GM03348 (cell line): ENCODE measurements around the gene TRIM24.
"Not testable (repeated sequence)": the region's sequence is repeated elsewhere in the genome, so short reads cannot be mapped to it uniquely, and the experiment has no call there.

Experiments used
- DNase-seq: peaks from one replicate; pipeline ENCODE4 v3.0.0; 2012; ENCODE audit warnings: low spot score

The TRIM24 gene

DNA sequence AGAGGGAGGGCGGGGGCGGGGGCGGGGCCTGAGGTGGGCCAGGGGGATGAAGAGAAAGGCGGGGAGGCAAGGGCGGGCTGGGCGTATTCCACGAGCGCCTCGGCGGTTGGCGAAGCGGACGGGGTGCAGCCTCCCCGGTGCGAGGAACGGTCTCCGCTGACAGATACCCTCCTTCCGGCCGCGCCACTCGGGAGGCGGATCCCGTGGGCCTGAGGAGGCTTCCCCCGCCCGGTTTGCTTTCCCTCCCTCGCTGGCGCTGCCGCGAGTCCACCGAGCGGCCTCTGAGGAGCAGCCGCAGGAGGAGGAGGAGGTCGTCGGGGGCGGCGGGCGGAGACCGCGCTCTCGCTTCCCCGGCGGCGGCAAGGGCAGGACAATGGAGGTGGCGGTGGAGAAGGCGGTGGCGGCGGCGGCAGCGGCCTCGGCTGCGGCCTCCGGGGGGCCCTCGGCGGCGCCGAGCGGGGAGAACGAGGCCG, at the start of gene TRIM24:
TSS of gene TRIM24 (plus strand) at position 84 of the 473 bp plus-strand sequence. CDS start at position 374, 290 bp downstream.
- no peak for DNase-seq

DNA sequence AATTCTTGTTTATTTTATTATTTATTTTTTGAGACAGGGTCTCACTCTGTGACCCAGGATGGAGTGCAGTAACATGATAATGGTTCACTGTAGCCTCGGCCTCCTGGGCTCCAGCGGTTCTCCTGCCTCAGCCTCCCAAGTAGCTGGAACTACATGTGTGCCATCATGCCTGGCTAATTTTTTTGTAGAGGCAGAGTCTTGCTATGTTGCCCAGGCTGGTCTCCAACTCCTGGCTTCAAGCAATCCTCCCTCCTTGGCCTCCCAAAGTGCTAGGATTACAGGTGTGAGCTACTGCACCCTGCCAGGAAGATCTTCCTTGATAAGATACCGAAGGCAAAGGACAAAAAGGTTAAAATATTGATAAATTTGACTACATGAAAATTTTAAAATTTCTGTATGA, 48.0 kb upstream of the TRIM24 start:
- DNase-seq = not testable (repeated sequence)

DNA sequence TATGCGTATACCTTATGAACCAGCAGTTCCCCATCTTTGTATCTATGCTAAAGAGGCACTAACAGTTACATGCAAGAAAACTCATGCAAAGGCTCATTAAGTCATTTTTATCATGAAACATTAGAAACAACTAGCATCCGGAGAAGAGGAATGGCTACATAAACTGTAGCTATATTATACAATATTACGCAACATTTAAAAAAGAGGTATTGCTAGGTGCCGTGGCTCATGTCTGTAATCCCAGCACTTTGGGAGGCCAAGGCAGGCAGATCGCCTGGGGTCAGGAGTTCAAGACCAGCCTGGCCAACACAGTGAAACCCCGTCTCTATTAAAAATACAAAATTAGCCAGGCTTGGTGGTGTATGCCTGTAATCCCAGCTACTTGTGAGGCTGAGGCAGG, 47.1 kb upstream of the TRIM24 start:
- not testable (repeated sequence) for DNase-seq

DNA sequence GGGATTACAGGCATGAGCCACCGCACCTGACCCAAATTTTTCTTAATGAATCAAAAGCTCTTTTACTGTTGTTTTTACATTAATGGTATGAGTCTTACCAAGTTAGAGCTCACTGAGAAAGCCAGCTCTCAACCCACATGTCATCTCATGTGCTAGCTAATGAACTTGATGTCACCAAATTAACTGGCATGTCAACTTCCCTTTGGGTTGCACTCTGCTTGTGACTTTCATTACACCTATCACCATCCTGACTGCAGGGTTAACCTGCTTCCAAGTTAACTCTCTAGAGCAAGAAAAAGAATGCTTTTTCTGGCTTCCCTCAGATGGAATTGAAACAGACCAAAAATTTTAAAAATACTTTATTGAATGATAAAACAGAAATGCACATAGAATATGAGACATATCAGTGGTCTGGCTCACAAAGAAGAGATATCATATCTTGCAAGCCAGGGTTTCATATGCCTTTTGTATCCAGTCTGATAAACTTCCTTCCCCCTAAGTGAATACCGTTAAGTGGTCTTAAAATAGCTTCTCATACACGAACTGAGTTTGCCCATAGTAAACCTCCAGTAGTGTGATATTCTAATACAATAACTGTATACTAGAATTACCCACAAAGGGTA, 42.9 kb upstream of the TRIM24 start:
- no peak for DNase-seq

DNA sequence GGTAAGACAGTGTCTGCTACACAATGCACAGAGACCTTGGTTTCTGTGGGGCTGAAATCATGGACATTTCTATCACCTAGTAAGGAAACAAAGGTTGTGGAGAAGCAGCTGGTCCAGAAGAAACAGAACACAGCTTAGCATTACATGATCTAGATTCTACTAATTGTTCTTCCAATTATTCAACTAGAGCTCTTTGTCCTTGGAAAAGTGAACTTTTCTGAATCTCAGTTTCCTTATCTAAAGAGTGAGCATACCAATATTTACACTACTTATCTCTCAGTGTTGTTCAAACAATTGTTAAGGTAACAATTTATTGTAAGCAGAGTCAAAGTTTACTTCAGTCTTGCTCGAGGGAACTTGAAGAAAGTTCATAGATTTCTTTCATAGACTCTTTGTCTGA, 42.3 kb upstream of the TRIM24 start:
- DNase-seq = no peak

DNA sequence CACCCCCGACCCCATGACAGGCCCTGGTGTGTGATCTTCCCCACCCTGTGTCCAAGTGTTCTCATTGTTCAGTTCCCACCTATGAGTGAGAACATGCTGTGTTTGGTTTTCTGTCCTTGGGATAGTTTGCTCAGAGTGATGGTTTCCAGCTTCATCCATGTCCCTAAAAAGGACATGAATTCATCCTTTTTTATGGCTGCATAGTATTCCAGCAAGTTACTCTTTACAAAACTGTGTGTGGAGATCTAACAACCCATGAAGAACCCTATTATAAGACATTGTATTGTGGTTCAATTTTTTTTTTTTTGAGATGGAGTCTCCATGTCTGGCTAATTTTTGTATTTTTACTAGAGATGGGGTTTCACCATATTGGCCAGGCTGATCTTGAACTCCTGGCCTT, 41.7 kb upstream of the TRIM24 start:
- not testable (repeated sequence) for DNase-seq

DNA sequence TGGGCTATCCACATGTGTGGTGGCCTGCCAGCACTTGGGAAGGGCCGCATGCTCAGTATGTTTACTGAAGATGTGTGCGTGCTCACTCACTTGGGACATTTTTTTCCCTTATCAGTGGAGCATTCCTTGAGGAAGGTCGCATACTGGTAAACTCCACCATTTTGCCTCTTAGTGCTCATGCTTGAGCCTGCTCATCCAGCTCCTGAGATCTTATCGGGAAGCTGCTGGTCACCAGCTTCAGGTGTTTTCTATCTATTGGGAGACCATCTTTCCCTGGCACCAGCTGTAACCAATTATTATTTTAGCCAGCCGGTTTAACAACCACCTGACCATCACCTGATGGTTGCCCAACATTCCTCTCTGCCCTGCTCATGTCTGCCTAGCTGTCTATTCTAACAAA, 35.0 kb upstream of the TRIM24 start:
- DNase-seq = no peak

DNA sequence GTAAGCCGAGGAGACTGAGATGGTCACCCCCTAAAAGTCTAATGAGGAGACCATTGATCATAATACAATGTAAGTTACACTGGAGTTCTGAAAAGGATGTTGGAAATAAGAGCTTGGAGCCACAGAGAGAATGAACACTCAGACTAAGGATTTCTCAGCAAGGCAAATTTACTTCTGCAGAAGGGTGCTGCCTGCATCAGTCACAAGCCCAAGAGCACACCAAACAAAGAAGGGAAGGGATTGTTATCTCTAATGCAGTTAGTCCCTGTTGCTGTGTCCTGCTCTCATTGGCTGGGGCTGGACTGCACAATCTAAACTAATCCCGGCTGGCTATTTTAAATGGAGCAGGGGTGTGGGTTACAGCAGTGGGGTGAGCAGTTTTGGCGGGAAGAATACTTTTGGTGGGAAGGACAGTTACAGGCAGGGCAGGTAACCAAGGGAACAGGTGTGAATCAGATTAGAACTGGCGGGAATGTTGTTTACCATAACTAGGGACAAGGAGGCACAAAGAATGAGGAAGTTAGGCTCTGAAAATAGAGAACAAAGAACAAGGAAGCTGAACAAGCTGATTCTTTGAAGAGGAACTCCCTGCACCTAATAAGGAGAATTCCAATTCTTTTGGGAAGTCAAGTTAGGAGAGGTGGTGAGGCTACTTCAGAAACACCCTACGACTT, 30.3 kb upstream of the TRIM24 start:
- no peak for DNase-seq

DNA sequence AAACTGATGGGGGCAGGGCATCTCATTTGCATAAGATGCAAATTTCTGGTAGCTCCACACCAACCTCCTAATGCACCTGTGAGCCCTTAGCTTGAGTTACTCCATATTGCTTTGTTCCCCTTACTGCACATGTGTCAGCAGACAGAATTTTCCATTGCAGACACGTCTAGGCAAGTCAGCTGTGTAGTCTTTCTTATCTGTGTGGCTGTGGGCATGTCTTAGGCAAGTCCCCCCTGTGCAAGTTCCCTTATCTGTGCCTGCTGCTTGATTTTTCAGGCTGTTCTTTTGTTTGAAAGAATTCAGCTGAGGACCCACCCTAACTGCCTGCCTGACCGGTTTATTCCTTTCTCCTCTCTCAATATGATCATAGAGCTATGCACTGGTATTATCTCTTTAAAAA, 28.5 kb upstream of the TRIM24 start:
- DNase-seq = no peak

DNA sequence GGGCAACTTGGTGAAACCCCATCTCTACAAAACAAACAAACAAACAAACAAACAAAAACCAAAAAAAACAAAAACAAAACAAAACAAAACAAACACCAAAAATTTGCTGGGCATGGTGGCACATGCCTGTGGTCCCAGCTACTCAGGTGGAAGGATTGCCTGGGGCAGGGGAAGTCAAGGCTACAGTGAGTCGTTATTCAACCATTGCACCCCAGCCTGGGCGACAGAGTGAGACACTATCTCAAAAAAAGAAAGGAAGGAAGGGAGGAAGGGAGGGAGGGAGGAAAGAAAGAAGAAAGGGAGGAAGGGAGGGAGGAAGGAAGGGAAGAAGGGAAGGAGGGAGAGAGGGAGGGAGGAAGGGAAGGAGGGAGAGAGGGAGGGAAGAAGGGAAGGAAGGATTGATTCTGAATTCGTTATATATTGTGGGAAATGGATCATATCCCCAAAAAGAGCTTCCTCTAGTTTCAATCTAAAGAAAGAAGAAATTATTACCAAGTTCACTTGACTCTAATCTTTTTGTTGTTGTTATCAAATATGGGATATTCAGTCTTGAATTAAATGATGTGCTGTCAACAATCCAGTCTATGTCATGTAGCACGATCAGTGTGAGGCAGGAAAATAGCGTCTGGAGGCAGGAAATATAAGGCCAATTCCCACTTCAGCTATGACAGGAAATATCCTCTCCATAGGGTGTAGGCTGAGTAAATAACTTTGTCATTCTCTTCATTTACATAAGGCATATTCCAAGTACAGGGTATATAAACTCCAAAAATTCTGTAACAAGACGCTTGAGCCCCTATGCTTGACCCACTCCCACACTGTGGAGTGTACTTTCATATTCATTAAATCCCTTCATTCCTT, 26.2 kb upstream of the TRIM24 start:
- DNase-seq = no peak

DNA sequence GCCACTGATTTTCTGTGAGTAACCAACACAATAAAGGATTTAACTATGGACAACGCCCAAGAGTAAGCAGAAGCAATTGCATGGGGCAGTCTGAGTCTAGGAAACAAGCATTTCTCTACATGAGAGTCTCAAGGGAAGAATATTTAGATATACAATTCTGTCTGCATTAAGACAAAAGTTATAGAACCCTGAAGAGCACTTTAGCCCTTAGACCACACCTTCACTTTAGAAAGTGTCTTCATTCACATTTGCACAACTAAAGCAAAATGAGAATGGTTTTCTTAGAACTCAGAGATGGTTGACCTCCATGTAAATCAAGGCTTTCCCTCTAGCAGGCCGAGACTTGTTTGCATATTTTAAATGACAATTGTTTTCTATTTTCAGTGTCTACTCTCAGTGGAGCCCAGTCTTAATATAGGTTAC, 25.5 kb upstream of the TRIM24 start:
- DNase-seq = no peak

DNA sequence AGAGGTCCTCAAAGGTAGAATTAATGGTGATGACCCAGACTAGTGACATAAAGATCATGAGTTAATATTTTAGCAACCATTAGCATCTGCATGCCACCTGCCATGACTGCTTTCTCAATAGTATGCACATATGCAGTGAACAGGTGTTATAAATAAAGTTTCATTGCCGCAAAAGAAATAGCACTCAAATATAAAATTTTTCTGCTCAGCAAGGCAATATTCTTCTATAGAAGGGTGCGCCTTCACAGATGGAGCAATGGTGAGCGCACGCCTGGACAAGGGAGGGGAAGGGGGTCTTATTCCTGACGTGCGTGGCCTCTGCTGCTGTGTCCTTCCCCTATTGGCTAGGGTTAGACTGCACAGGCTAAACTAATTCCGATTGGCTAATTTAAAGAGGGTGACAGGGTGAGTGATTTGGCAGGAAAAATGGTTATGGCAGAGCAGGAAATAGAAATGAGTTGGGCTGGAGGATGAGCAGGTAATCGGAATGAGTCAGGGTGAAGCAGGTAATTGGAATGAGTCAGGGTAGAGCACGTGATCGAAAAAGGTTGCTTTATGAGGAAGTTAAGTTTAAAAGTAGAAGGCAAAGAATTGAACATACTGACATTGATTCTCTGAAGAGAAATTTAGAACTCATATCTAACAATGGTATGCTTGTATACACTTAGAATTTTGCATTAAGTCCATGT, 24.7 kb upstream of the TRIM24 start:
- no peak for DNase-seq

DNA sequence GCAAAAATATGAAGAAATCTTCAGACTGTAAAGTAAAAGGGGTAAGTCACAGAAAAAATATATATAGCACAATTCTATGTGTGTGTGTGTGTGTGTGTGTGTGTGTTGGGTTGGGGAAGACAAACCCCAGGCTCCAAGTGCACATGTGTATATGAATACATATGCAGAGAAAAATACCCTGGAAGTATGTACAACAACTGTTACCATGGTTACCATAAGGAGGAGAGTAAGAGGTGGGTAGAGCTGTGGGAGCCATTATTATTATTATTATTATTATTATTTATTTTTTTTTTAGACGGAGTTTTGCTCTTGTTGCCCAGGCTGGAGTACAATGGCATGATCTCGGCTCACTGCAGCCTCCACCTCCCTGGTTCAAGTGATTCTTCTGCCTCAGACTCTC, 23.7 kb upstream of the TRIM24 start:
- no peak for DNase-seq

DNA sequence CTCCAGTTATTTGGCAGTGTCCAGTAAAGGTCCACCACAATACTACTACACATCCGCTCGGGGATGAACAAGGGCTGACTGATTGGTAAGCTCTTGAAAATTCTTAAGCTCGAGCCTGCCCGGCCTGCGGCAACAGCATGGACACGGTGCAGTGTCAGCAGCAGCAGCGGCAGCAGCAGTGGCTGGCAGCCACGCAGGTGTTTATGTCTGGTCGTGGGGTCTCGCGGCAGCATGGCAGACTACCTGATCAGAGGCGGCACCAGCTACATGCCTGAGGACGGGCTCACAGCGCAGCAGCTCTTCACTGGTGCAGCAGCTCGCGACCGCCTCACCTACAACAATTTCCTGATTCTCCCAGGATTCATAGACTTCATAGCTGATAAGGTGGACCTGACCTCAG, 19.6 kb upstream of the TRIM24 start:
- no peak for DNase-seq

DNA sequence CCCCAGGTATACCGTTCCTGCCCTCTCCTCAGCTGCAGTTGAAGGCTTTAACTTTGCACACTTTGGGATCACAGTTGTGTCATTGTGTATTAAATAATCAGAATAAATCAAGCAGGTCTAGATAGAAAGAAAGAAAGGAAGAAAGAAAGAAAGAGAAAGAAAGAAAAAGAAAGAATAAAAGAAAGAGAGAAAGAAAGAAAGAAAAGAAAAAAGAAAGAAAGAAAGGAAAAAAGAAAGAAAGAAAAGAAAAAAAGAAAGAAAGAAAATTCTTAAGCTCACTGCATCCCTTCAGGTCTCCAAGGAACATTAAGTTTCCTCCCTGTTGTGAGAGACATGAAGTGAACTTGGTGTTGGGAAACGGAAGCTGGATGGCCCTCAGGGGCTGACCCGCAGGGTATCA, 17.2 kb upstream of the TRIM24 start:
- no peak for DNase-seq

DNA sequence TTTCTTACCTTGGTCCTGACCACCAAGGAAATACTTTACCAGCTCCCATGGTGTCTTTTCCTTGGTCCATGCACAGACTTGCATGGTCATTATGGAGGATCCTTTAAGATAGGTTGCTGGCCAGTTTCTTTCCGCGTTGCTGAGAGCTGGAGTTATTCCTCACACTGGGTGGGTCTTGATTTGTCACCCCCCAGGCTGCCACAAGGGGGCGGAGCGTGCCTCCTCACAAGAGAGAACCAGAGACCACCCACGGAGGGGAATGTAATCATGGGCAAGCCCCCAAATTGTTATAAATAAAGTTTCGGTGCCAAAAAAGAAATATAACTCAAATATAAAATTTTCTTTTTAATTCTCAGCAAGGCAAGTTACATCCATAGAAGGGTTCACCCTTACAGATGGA, 10.5 kb upstream of the TRIM24 start:
- DNase-seq = no peak

DNA sequence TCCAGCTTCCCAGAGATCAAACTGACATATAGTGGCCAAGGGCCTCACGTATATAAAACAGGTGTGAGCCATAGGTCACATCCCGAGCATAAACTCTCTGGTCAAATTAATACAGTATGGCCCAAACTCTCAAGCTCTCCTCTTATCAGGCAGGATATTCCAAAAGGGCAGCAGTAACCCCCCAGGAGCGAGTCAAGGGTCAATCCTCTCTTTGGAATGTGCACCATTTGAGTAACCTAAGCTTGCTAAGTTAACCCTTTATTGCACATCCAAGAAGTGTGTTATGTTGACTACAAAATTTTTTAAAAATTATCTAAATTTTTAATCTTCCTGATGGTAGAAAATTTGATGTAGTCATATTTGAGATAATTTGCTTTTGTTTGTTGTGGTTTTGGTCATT, 4.5 kb upstream of the TRIM24 start:
- DNase-seq = no peak

DNA sequence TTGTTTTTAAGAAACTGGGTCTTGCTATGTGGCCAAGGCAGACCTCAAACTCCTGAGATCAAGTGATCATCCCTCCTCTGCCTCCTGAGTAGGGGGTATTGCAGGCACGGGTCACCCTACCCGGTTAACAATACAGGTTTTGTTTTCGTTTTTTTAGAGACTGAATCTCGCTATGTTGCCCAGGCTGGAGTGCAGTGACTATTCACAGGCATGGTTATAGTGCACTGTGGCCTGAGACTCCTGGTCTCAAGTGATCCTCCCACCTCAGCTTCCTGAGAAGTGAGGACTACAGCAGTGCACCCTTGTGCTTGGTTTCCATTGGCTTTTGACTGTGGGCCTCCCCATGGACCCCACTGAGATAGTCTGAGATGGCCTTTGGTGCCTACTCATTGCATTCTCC, 3.8 kb upstream of the TRIM24 start:
- no peak for DNase-seq

DNA sequence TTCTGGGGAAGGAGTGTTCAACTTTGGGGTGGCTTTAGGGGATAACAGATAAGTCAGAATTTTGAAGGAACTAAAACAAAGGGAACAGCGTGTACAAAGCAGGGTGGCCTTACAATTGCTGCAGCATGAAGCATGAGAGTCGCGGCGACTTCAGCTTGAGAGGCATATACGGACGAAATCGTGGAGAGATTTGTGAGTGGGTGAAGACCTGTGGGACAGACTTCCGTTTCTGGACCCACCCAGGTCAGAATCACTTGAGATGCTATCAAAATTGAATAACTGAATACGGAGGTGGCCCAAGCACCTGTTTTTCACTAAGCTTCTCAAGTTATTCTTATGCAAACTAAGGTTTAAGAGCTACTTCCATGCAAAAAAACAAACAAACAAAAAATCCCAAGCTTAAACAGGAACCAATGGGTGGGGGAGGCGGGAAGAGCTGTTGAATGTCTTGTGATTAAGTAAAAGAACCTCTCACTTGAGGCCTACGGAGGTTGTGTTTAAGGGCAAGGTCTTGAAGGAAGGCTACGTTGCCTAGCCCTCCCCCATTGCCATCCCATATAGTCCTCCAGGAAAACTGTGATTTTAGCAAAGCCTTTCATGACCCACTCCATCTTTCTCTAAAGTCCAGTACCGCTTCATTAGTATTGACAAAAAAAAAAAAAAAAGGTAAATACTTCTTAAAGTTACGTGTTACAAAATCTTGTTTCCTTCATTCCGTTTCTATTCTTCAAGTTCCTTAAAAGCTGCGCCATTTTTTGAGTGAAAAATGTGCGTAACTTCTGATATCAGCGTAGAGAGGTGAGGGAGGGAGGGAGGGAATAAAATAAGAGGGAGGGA, 1.3 kb upstream of the TRIM24 start:
- DNase-seq = no peak

DNA sequence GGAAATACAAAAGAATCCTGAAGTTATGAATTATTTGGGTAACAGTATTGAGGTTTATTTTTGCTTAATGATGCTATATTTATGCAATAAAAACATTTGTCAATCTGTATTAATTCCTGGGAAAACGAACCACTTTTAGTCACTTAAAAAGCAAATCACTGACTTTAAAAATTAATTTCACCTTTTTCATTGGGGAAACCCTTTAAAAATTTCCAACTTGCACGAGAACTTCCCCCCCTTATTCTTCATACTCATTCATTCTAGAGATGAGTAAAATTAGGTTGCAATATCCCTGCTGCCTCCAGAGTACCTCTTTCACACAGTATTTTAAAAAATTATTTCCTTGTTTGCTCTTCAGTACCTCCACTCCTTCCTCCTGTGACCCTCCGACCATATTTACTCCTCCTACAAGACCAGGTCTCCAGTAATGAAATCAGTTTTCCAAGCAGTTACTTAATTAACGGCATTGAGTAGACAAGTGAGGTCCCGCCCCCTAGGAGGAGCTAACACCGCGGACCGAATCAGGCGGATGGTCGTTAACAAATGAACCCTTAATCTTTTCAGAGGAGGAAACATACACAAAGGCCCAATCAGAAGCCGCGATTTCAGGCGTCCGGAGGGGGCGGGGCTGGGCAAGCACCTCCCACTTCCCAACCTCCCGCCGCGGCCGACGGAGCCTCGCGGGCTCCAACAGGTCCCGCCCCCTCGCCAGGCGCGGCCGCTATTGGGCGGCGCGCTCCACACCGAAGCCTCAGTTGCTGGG, 465 bp upstream of the TRIM24 start:
- DNase-seq = peak; percentile 99
